Activated T-cell treated with anti-CD3 and anti-CD28 coated beads for 4 hours (primary cell): ENCODE data around the gene KRTAP10-9.
"Not testable (repeated sequence)": the region's sequence is repeated elsewhere in the genome, so short reads cannot be mapped to it uniquely, and the experiment has no call there.

Source experiments
- DNase-seq: peaks from one replicate; pipeline ENCODE4 v3.0.0-alpha.2; 2020

Gene KRTAP10-9

DNA sequence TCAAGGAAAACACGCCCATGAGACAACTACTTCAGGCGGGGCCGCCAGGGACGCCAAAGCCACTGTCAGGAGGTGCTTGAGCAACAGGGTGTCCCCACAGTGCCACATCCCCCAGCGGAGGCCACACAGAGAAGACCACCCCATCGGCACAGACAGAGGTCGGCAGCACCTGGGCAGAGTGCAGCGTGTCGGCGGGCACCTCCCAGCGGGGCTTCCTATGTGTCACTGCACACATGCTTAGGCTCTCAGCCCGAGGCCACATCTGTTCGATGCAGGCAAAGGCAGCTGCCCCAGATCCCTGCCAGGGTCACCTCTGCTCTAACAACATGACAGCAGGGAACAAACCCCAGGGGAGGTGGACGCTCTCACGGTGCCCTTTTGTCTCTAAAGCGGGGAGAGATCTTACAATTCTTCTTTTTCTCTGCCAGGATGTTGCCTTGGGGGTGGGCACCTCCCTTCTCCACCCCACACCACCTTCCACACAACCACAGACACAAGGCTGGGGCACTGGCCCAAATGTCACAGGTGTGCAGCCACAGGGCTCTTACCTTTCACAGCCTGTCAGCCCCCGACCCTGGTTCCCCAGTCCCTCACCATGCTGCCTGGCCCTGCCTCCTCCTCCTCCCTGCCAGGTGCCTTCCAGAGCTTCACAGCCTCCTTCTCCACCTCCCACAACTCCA lies 10.8 kb upstream of the KRTAP10-9 start:
- no peak for DNase-seq

DNA sequence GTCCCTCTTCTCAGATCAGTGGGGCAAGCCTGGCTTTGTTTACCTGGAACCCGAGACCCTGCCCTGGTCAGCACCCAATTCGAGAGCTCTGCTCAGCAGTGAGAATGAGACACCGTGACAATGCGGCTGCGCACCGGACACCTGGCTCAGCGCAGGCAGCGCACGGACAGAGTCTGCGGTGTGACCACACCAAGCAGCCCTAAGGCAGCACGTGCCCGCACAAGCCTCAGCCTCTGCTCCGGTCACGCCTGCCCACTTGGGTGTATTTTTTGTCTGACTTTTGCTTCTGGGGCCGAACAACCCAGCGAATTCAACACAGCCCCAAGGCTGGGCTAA lies 10.3 kb upstream of the KRTAP10-9 start:
- no peak for DNase-seq

DNA sequence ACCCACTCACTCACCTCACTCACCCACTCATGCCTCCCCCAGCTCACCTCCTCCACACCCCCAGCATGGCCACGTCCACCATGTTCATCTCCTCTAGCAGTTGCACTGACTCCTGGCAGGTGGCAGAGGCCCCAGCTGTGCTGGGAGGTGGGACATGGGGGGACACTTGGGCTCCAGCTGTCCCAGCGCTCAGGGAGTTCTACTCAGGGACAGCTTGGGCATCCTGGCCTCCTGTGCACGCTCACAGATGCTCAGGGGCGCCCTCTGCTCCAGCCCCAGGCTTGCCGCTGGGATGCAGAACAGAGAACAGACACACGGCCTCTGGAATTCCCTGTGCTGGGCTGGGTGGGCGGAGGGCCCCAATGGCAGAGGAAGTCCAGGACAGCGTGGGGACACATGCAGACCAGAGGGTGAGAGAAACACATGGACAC lies 9.8 kb upstream of the KRTAP10-9 start:
- no peak for DNase-seq

DNA sequence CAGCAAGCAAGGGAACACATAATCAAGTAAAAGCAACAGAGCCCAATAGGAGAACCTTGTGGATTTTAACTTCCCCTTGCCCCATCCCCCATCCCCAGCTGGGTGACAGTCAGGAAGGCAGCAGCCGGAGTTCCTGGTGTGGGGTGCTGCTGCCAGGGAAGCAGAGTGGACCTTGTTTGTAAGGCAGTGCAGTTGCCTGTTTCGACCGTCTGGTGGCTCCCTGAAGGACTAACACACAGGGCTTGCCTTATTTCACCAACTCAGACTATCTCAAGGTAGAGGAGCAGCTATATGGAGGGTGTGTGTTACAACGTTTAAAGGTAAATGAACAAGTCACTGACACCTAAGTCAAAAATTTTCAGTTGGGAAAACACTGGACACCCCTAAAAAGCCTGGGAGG lies 8.4 kb upstream of the KRTAP10-9 start:
- DNase-seq, result no peak

DNA sequence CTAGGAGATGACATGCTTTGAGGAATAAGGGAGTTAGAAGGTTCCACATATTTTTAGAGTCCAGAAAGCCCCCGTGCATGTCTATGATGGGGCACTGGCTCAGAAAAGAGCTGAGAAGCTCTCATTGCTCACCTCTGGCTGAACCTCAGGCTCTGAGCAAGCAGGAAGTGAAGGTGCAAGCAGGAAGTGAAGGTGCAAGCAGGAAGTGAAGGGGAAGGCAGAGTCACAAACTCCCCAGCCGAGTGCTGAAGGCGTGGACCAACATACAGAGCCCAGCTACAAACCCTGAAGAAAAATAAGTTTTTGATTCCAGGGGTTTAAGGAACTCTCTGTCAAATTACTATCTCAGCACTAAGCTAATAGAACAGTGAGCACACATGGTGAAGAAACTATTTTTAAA lies 8.0 kb upstream of the KRTAP10-9 start:
- peak; percentile 48 for DNase-seq

DNA sequence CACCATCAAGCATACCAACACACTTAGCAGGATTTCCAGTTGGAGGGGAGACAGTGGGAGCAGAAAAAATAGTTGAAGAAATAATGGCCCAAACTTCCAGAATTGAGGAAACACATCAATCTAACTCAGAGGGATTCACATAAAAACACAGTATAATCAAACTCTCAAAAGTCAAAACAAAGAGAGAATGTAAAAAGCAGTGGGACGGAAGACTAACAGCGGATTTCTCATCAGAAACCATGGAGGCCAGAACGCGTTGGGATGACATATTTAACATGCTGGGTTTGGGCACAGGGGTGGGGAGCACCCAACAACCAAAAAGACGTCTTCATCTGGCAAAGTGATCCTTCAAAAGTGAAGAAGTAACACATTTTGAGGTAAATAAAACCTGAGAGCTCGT lies 7.0 kb upstream of the KRTAP10-9 start:
- DNase-seq, result no peak

DNA sequence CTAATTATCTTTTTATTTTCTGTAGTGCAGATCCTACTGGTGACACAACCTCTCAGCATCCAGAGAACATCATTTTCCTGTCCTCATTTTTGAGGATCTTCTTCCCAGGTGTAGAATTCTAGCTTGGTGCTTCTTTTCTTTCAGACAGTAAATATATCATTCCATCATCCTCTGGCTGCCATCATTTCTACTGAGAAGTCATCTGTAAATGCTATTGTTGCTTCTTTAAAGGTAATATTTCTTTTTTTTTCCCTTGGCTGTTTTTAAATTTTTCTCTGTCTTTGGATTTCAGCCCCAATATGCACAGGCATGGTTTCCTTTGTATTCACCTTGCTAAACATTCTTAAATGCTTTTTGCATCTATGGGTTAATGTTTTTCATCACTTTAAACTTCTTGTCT lies 3.3 kb upstream of the KRTAP10-9 start:
- DNase-seq, result no peak

DNA sequence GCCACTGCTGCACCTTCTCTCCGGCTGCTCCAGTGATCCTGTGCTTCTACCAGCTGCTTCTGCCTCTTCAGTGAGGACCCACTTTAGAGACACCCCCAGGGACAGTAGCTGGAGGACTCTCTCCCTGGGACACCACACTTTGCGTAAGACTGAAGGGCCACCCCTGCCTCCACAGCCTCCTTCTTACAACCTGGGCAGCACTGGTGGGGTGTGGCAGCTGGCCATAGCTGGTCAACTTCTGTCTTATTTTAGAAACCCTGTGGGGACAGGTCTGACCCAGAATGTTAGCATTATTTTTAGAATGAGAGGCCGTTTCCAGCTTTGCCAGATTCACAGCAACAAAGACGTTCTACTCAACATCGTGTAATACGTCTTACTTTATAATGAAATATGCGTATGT lies 1.1 kb upstream of the KRTAP10-9 start:
- no peak for DNase-seq

DNA sequence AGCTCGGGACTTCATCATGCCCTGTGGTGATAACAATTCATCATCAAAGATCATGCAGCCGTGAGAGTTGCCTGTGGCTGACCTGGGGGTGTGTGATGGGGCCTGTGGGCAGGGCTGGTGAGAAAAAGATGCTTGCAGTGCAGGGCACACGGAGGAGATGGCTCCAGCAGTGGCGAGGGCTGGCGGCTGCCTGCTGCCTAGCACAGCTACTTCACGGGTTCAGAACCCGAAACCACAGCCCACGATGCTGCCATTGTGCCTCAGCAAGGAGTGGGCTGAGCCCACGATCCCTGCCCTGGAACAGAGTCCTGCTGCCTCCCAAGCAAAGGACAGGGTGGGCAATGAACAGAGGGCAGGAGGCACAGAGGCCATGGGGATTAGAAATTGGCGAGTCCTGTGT lies 631 bp upstream of the KRTAP10-9 start:
- no peak for DNase-seq

DNA sequence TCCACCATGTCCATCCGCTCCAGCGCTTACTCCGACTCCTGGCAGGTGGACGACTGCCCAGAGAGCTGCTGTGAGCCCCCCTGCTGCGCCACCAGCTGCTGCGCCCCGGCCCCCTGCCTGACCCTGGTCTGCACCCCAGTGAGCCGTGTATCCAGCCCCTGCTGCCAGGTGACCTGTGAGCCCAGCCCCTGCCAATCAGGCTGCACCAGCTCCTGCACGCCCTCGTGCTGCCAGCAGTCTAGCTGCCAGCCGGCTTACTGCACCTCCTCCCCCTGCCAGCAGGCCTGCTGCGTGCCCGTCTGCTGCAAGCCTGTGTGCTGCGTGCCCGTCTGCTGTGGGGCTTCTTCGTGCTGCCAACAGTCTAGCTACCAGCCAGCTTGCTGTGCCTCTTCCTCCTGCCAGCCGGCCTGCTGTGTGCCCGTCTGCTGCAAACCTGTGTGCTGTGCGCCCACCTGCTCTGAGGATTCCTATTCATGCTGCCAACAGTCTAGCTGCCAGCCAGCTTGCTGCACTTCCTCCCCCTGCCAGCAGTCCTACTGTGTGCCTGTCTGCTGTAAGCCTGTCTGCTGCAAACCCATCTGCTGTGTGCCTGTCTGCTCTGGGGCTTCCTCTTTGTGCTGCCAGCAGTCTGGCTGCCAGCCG lies 409 bp downstream of the KRTAP10-9 start:
- DNase-seq, result not testable (repeated sequence)

DNA sequence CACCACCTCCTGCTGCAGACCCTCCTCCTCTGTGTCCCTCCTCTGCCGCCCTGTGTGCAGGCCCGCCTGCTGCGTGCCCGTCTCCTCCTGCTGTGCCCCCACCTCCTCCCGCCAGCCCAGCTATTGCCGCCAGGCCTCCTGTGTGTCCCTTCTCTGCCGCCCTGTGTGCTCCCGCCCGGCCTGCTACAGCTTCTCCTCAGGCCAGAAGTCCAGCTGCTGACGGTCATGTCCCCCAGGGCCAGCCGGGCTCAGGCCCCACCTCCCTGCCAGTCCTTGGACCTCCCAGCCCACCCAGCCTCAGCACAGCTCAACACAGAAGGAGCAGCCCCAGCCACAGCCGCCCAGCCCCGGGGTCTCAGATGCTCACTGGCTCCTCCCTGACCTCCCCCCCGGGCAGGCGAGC lies 939 bp downstream of the KRTAP10-9 start:
- DNase-seq, result not testable (repeated sequence)

DNA sequence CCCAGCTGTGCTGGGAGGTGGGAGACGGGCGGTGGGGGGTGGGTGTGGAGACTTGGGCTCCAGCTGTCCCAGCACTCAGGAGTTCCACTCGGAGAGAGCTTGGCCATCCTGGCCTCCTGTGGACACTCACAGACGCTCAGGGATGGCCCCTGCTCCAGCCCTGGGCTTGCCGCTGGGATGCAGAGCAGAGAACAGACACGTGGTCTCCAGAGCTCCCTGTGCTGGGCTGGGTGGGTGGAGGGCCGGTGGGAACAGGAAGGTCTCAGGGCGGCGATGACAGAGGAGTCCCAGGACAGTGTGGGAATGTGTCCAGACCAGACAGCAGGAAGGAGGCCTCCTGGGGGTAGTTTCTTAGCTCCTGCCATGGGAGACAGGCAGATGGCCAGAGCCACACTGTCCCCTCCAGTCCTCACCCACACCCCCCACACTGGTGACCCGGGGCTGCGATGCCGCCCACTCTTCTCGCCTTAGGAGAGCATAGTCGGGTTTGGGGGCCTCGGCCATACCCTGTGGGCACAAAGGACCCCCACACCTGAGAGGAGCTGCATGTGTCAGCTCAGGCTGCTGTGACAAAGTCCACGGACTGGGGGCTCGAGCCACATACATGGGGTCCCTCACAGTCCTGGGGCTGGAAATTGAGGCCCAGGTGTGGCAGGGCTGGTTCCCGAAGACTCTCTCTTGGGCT lies 2.0 kb downstream of the KRTAP10-9 start:
- no peak for DNase-seq

DNA sequence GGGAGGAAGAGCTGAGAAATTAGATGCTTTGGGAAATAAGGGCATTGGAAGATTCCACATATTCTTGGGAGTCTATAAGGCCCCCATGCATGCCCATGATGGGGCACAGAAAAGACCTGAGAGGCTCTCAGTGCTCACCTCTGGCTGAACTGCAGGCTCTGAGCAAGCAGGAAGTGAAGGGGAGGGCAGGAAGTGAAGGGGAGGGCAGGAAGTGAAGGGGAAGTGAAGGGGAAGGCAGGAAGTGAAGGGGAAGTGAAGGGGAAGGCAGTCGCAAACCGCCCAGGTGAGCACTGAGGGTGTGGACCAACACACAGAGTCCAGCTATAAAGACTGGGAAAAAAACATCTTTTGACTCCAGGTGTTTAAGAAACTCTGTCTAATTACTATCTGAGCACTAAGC lies 3.5 kb downstream of the KRTAP10-9 start:
- no peak for DNase-seq

DNA sequence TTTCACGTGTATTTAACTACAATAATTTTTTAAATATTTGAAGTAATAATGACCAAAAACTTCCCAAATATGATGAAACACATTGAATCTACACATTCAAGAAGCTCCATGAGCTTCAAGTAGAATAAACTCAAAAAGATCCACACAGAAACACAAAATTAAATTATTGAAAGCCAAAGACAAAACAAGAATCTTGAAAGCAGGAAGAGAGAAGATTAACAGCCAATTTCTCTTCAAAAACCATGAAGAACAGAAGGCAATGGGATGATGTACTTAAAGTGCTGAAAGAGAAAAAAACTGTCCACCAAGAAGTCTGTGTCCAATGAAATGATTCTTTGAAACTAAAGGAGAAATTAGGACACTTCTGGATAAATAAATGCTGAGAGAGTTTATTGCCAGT lies 5.2 kb downstream of the KRTAP10-9 start:
- DNase-seq, result no peak

DNA sequence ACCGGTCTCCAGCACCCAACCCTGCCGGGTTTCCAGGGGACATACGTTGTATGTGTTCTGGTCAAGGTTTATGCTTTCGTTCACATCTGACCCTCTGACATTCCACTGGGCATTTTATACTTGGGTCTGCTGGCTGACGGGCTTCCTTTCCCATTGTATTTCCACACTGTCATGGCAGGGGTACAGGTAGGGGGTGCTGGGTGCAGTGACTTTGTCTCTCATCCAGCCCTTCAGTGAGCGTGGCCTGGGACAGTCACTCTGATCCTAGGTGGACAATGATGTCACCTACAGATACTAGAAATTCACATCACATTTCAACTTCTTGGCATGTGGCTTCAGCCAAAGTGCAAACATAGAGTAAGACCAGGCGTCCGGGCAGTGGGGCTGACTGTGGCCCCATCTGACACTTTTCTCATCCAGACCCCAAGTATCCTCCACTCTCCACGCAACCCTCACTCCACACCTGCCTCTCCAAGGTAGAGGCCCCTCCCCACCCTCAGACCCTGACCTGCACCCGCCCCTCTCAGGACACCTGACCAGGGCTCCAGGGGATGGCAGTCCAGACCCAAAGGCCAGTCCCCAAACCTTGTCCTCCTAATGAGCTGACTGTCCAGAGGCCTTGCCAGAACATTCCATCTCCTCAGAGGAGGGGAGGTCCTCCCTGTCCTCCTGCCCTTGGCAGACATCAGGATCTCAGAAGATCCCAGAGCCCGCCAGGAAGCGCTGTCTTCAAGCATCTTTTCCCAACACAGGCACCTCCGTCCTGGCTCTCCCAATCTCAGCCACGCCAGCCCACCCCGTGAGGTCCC lies 9.5 kb downstream of the KRTAP10-9 start:
- no peak for DNase-seq

DNA sequence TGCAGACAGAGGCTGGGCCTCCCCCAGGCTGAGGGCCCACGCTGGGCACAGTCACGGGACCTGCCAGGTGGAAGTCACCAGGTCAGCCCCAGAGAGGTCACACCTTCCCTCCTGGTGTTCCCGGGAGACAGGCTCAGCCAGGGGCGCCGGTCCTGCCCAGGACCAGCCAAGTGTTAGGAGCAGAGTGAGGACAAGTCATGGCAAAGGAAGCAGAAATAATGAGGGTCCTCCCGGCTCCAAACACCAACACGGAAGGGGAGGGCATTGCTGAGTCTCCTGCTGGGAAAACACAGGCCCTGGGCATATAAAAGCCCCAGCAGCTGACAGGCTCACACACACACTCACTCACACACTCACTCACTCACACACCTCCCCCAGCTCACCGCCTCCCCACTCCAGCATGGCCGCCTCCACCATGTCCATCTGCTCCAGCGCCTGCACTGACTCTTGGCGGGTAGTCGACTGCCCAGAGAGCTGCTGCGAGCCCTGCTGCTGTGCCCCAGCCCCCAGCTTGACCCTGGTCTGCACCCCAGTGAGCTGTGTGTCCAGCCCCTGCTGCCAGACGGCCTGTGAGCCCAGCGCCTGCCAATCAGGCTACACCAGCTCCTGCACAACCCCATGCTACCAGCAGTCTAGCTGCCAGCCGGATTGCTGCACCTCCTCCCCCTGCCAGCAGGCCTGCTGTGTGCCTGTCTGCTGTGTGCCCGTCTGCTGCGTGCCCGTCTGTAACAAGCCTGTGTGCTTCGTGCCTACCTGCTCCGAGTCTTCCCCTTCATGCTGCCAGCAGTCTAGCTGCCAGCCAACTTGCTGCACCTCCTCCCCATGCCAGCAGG lies 10.3 kb downstream of the KRTAP10-9 start, which contains the start of gene KRTAP10-10:
Gene KRTAP10-10, plus strand, starts transcription at position 339 of the 833 bp plus-strand sequence. Its CDS starts 62 bp downstream, at position 401.
- no peak for DNase-seq

DNA sequence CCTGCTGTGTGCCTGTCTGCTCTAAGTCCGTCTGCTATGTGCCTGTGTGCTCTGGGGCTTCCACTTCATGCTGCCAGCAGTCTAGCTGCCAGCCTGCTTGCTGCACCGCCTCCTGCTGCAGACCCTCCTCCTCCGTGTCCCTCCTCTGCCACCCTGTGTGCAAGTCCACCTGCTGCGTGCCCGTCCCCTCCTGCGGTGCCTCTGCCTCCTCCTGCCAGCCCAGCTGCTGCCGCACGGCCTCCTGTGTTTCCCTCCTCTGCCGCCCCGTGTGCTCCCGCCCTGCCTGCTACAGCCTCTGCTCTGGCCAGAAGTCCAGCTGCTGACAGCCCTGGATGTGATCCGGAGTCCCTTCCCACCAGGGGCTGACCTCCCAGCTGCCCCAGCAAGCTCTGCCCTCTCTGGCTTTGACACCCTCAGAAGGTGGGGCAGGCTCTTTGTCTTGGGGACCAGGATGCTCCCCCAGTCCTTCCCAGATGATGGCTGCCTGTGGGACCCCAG lies 11.0 kb downstream of the KRTAP10-9 start:
- DNase-seq, result not testable (repeated sequence)

DNA sequence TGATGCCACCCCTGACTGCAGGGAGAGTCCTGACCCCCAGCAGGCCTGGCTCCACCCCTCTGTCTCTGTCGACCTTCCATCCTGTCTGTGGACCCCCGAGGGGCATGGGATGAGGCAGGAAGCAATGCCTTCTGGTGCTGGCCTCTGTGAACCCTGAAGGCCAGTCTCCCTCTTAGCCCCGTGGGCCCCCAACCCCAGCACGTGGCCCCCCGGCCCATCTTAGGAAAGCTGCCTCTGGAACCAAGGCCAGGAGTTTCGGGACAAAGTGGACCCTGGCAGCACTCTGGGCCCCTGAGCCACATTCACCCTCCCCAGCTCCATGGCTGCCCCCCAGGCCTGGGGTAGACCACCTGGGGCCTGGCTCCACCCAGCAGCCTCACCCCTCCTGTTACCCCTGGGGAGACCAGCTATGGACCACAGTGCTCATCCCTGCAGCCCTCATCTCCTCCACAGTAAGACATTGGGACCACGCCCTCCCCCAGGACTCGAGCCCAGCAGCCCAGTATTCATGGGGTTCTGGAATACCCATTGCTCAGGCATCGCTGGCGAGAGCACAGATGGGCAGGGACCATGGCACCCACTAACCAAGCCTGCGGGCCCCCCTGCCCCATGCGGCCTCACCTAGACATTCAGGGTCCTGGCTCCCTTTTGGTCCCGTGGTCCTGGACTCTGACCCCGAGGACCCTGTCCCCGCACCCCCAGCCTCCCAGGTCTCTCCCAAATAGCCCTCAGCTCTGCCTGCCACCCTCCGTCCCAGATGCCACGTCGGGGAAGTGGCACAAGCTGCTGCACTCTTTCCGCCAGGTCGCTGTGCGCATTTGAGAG lies 11.8 kb downstream of the KRTAP10-9 start:
- DNase-seq, result not testable (repeated sequence)

DNA sequence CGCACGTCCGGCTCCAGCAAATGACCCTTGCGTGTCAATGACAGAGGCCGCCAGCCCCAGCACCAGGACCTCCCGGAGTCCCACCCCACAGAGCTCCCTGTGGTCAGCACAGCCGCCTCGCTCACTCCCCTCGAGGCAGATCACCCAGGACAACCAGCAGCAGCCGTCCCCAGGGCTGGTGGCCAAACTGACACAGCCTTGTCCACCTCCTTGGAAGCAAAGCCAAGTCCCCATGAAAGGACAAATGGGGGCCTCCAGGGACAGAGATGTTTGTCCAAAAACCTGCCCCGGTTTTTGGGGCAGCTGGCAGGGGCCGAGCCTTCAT lies 12.4 kb downstream of the KRTAP10-9 start:
- DNase-seq, result no peak

DNA sequence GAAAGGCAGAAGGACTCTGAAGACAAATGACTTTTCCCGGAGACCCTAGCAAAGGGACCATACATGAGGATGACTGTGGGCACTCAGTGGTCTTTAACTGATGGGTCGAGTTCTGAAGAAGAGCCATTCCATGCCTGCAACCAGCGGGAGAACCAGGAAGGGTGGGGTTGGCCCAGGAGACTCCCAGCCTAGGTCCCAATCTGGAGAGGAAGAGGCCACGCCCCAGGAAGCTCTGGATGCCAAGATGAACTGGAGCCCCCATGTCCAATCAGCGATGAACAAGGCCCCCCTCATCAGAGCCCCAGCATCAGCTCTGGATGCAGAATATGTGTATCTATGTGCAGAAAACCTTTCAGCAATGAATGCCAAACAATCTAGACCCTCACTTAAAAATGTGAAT lies 13.9 kb downstream of the KRTAP10-9 start:
- DNase-seq, result no peak

DNA sequence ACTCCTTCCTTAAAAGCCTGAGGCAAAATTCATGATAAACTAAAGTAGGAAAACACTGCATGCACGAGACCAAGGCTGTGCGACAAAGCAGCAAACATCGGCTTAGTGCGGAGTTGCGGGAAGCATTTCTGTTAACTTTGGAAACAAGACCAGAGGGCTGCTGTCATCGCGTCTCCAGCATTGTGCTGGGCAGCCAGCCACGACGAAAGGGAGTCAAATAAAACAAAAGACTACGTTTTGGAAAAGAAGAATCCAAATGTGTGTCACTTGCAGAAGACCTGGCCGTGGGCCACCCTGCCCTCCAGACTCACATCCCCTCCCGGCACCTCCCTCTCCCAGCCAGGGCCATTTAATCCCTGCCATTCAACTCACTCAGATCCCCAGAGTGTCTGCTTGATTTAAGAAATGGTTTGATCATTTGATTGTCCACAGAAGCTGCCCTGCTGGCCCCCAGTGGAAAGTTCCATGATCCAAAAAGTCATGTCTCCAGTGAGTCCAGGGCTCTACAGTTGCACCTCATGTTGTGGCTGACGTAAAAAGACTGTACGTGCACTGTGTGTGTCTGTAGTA lies 16.9 kb downstream of the KRTAP10-9 start:
- DNase-seq, result no peak
